Measurements from ENCODE around the gene CCDC73. TPM values are rescaled to one million over a fixed set of nuclear protein-coding genes. Genes with fewer than 3 reads are reported as not detected.

CCDC73 gene
- total RNA-seq, 1 donor, result not detected

GRCh38 chr11:32573228-32573627, 221.2 kb downstream of the CCDC73 start:
- no peak for DNase-seq (ENCODE audit: low read depth)
- H3K4me3 ChIP-seq (ENCODE audit: low read depth, low read length), result no peak overlapping the region
- TF ChIP-seq CTCF (IDR thresholded peaks at IDR 0.05; ENCODE audit: insufficient read depth, low read length), result no peak

GRCh38 chr11:32571039-32571438, 223.4 kb downstream of the CCDC73 start:
- no peak for TF ChIP-seq CTCF (IDR thresholded peaks at IDR 0.05; ENCODE audit: insufficient read depth, low read length)

GRCh38 chr11:32569313-32569881, 225.1 kb downstream of the CCDC73 start:
- no peak for TF ChIP-seq CTCF (IDR thresholded peaks at IDR 0.05; ENCODE audit: insufficient read depth, low read length)
- no peak overlapping the region for H3K4me3 ChIP-seq (ENCODE audit: low read depth, low read length)
- no peak for DNase-seq (ENCODE audit: low read depth)

More at GRCh38 chr11:32571039-32571438, 223.4 kb downstream of the CCDC73 start:
- no peak overlapping the region for H3K4me3 ChIP-seq (ENCODE audit: low read depth, low read length)
- no peak for DNase-seq (ENCODE audit: low read depth)

GRCh38 chr11:32567154-32567553, 227.3 kb downstream of the CCDC73 start:
- TF ChIP-seq CTCF (IDR thresholded peaks at IDR 0.05; ENCODE audit: insufficient read depth, low read length), result no peak

GRCh38 chr11:32566517-32566916, 227.9 kb downstream of the CCDC73 start:
- no peak for DNase-seq (ENCODE audit: low read depth)
- TF ChIP-seq CTCF (IDR thresholded peaks at IDR 0.05; ENCODE audit: insufficient read depth, low read length), result no peak
- H3K4me3 ChIP-seq (ENCODE audit: low read depth, low read length), result no peak overlapping the region

More at GRCh38 chr11:32567154-32567553, 227.3 kb downstream of the CCDC73 start:
- no peak for DNase-seq (ENCODE audit: low read depth)
- no peak overlapping the region for H3K4me3 ChIP-seq (ENCODE audit: low read depth, low read length)

GRCh38 chr11:32563600-32563959, 230.9 kb downstream of the CCDC73 start:
- H3K4me3 ChIP-seq (ENCODE audit: low read depth, low read length), result no peak overlapping the region
- TF ChIP-seq CTCF (IDR thresholded peaks at IDR 0.05; ENCODE audit: insufficient read depth, low read length), result no peak
- no peak for DNase-seq (ENCODE audit: low read depth)
